GM19452 (cell line): Measurements from ENCODE around the gene DMWD.
"Not testable (repeated sequence)": the region's sequence is repeated elsewhere in the genome, so short reads cannot be mapped to it uniquely, and the experiment has no call there.

ENCODE experiments used
- ATAC-seq: cut with Tn5 transposase; IDR thresholded peaks from one replicate; pipeline ENCODE4 v1.9.1; 2021; ENCODE audit not compliant: unreplicated experiment

The DMWD gene

DNA sequence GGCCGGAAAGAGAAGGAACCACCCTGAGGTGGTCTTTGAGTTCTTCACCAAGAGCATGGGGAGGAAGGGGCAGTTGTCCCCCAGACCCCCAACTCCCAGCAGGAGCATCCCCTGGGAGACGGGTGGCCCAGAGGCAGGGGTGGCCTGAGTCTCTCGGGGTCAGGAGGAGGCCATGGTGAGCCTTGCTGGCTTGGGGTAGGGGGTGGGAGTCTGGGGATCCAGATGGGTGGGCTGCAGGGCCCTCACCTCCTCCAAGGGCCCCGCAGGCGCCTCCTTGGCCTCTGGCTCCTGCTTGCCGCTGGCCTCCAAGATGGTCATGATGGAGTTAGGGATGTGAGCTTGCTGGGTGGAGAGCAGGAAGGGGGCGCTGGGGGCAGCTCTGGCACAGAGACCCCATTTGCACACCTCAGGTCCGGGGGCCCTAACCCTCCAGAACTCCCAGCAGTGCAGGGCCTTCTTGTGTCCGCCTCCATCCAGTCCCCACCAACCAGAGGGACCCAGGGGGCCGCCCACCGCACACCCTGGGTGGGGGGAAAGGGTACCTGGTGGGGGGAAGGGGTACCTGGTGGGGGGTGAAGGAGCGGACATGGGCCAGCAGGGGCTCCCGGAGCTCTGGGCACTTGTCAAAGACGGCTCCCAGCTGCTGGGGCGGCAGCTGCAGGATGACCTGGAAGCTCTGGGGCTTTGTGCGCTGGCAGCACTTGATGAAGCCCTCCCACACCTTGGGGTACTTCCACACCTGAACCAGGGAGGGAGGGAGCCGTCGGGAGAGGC, 23.8 kb upstream of the DMWD start:
- ATAC-seq = no peak

DNA sequence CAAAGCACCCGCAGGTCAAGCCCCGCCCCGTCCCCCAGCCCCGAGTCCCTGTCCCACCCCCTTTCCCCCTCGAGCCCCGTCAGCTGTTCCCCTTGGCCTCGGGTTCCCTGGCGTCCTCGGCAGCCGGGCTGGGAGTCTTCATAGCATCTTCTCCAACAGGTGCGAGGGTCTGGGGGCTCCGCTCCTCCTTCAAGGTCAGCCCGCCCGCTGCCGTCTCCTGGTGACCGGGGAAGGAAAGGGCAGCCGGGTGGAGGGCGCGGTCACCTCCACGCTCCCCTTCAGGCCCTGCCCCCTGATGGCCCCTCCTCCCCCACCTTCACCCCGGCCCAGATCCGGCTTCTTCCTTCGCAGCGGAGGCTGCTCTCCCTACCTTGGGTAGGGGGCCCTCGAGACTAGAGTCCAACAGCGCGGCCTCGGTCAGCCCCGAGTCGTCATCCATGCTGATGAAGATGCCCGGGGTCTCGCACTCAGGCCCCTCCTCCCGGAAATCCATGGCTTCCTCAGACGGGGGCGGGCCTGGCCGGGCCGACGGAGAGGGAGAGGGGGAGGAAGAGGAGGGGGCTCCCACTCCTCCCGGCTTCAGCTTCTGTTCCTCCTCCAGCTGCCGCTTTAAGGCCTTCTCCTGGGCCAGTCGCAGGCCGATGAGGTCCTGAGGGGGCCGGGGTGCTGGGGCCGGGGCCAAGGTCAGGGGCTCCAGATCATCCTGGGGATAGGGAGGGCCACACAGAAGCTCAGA, 23.0 kb upstream of the DMWD start:
- no peak for ATAC-seq

DNA sequence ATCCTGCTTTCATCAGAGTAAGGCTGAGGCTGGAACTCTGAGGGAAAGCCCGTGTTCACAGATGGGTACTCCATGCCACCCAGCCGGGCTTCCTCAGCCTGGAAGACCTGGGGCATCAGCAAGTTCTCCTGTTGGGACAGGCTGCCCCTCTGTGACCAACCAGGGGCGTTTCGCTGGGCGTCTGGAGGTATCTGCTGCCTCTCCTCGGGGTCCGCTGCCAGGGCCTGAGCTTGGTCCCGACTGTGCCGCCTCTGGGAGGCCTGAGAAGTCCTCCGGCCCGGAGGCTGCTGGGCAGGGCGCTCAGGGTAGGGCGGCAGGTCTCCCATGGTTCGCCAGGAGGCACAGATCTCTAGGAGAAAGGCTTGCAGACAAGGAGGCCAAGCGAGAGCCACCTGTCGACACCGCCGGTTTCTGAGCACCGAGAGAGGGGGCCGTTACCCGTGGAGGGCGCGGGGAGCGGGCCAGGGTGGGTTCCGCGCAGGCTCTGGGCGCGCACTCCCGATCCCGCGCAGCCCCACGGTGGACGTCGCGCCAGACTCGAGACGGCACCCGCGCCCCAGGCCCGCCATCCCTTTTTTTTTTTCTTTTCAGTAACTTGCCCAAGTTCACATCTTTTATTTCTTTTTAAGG, 22.3 kb upstream of the DMWD start, which contains the start of gene RSPH6A:
RSPH6A (minus strand) TSS at position 458 of the 630 bp plus-strand sequence; CDS start at position 326, 132 bp downstream.
- ATAC-seq = no peak

DNA sequence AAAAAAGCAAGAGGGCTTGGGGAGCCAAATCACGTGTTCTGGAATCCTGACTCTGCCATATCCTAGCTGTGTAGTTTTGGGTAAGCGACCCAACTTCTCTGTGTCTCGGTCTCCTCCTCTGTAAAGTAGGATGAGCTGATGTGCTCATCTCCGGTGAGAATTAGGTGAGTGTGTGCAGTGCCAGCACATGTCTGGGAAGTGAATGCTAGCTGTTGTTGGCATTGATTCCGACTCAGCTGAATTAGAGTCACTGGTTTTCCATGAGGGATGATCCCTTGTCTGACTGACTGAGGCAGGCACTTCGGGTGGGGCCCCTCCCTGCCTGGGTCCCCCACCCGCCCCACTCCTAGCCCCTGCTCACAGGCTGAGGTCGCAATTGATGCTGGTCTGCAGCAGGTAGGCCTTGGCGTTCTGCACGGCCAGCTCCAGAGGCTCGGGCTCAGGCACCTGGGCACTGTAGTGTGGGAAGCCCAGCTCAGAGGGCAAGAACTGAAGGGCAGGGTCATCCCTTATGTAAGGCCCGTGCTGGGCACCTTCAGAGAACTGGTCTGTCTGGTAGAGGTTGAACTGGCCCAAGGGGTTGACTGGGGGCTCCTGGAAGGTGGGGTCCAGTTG, 21.6 kb upstream of the DMWD start:
- no peak for ATAC-seq

DNA sequence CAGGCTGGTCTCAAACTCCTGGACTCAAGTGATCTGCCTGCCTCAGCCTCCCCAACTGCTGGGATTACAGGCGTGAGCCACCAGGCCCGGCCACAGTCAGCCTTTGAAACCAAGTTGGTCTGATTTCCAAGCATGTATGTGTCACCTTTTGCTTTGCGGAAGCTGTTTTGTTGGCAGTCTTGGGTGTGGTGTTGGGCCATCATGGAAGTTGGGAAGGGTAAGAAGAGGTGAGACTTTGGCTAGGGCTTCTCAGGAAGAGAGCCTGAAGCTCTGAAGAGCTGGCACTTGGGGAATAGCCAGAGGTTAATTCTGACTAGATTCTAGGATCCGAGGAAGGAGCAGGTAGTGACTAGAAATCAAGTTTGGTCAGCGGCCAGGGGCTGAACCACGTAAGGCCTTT, 19.7 kb upstream of the DMWD start:
- no peak for ATAC-seq

DNA sequence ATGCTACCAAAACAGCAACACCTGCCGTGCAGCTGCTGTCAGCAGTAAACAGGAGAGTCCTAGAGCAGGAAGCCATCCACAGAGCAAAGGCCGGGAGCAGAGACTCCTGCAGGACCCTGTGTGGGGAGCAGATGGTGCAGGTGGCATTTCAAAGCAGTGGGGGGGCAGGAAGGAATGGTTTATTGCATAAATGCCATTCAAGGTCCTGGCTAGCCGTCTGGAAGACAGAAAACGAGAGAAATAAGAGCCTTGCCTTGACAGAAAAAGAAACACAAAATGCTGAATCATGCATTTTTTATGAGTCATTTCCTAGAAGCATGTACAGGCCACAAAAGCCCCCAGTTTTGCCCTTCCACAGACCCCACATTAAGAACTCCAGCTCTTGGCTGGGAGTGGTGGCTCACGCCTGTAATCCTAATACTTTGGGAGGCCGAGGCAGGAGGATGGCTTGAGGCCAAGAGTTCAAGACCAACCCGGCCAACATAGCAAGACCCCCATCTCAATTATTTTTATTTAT, 17.1 kb upstream of the DMWD start:
- no peak for ATAC-seq

DNA sequence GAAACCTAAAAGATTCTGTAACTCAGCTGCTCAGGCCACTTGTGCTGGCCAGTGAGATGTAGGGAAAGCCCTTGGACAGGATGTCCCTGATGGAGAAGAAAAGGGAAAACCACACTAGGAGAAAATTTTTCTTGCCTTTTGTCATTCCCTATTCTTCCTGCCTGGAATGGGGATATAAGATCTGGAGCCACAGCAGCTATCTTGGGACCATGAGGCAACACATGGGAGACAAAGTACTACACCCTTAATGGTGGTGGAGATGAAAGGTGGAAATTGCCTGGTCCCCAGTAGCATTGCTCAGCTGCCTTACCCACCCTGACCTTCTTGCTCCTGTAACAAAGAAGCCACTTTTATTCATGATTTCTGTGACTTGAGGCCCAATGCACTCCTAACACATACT, 13.1 kb upstream of the DMWD start:
- ATAC-seq = no peak

DNA sequence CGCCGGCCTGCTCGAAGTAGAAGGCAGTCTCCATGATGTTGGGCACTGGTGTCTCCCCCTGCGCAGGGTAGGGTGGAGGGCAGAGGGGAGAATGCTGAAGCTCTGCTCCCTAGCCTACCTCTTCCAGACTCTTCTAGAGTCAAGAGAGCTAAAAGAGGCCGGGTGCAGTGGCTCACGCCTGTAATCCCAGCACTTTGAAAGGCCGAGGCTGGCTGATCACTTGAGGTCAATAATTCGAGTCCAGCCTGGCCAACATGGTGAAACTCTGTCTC, 12.2 kb upstream of the DMWD start:
- ATAC-seq = no peak

DNA sequence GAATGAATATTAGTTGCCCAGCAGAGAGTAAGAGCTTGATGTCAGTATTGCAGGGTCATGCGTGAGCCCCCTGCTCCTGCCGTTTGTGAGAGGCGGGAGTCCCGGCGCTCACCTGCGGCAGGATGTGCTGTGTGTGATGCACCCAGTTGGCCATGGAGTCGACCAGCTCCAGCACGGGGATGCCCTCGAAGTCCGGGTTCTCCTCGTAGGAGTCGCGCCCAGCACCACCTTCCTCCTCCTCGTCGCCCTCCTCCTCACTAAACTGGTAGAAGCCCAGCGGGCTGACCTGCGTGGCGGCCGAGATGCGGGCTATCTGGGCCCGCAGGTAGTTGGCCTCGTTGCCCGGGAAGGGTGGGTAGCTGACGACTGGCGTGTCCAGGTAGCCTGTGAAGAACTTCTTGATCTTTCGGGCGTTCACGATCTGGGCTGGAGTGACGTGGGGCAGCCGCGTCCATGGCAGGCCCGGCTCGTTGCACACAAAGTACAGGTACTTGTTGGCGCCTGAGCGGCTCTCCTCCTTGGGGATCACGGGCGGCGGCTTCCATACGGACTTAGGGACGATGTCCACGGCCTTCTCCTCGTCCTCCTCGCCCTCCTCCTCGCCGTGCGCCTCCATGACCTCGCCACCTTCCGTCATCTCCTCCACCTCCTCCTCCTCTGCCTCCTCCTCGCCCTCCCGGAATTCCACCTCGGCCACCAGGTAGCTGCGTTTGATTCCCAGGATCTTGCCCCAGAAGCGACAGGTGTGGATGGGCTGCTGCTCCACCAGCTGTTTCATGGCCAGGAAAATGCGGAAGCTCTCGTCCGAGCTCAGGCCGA, 11.7 kb upstream of the DMWD start:
- ATAC-seq = no peak

DNA sequence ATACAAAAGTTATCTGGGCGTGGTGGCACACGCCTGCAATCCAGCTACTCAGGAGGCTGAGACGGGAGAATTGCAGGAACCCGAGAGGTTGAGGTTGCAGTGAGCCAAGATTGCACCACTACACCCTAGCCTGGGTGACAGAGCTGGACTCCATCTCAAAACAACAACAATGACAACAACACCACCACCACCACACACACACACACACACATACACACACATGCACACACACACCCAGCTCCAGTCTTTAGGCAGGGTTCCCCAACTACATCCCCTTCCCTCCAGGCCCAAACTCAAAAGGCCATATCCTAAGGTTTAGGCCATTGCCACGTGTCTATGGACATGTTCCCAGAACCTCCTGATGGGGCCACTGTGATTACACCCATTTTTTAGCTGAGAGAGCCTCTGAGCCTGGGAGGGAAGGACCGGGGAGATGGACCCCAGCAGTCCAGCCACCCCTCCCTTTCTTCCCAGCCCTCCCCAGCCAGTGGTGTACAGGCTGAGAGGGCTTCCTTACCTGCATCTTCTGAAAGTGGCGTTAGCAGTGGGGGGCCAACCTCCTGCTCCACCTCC, 9.0 kb upstream of the DMWD start:
- no peak for ATAC-seq

DNA sequence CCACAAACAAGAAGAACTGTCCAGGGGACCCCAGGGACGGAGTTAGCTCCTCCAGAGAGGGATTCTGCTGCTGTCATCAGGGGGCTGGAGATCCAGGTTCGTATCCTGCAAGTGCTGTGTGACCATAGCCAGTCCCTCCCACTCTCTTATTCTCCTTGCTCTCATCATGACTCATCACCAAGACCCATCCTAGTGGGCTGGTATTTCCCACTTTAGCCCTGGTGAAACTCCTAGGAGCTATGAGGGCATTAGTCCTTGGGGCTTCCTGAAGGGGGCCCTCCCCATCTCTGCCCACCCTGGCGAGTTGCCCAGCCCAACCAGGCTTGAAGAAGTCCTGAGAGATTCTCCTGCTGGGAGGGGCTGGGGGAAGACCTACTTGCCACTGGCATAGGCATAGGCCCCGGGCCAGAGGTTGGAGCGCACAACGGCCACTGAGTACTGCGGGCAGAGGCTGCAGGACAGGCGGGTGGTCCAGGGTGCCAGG, 7.5 kb upstream of the DMWD start:
- ATAC-seq = no peak

DNA sequence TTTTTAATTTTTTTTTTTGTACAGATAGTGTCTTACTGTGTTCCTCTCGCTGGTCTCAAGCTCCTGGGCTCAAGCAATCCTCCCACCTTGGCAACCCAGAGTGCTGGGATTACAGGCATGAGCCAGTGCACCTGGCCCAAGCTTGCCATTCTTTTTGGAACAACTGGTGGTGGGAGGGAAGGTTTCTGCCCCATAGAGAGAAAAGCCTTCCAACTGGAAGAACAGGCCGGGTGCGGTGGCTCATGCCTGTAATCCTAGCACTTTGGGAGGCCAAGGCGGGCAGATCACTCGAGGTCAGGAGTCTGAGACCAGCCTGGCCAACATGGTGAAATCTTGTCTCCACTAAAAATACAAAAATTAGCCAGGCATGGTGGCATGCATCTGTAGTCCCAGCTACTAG, 6.9 kb upstream of the DMWD start:
- not testable (repeated sequence) for ATAC-seq

DNA sequence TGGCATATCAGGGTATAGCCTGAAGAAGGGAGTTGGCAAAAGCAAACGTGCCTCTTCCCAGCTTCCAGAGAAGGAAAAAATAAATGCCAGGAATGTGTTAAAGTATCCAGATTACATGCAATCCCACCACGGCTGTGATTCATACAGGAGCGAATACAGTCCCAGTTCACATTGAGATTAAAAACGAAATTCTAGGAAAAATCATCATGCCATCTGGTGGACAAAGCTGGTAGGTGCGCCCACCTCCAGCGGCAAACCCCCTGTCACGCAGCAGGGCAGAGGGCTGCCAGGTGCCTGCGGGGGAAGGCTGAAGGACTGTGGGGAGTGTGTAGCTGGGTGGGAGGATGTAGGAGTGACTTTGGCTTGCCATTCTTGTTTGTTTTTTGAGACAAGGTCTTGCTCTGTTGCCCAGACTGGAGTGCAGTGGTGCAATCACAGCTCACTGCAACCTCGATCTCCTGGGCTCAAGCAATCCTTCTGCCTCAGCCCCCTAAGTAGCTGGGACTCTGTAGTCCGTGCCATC, 6.4 kb upstream of the DMWD start:
- ATAC-seq = no peak

DNA sequence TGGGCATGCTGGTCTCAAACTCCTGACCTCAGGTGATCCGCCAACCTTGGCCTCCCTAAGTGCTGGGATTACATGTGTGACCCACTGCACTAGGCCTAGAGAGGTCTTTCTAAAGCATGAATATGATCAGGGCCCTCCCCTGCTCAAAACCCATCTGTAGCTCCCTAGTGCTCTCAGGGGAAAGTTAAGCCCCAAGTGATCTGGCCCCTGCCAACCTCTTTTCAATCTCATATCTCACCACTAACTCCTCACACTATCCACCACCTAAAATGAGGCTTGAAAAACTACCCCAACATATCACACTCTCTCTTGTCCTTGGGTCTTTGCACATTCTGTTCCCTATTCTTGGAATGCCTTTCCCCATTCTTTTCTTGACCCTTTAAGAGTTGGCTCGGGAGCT, 2.0 kb upstream of the DMWD start:
- no peak for ATAC-seq

DNA sequence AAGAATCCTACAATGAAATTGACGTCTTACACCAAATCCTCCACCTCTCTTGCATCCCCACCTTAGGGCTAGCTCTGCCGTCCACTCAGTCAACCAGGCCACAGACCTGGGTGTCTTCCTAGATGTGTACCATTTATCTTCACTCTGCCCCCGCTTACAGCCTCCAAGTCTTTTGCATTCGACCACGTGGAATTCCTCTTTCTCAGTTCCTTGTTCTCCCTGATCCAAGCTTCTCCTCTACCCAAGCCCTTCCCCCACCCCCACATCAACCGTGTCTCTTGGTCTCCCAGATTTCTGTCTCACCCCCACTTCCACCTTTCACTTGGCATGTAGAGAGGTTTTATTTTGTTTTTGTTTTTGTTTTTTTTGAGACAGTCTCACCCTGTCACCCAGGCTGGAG, 1.2 kb upstream of the DMWD start:
- ATAC-seq = no peak

DNA sequence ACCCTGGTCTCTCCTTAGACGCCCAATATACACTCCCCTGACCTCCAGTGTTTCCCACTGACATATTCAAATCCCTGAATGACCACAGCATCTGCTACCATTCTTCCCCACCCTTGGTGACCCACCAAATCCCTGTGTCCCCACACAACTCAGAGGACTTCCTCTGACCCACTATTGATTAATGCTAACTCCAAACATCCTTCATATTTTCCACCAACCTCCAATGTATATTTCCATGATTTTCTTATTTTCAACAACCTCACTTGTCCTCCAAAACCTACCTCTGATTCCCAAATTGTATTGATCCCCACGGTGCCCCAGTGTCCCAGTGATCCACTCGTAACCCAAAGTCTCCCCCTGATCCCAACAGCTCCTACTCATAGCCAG, 526 bp upstream of the DMWD start:
- no peak for ATAC-seq

DNA sequence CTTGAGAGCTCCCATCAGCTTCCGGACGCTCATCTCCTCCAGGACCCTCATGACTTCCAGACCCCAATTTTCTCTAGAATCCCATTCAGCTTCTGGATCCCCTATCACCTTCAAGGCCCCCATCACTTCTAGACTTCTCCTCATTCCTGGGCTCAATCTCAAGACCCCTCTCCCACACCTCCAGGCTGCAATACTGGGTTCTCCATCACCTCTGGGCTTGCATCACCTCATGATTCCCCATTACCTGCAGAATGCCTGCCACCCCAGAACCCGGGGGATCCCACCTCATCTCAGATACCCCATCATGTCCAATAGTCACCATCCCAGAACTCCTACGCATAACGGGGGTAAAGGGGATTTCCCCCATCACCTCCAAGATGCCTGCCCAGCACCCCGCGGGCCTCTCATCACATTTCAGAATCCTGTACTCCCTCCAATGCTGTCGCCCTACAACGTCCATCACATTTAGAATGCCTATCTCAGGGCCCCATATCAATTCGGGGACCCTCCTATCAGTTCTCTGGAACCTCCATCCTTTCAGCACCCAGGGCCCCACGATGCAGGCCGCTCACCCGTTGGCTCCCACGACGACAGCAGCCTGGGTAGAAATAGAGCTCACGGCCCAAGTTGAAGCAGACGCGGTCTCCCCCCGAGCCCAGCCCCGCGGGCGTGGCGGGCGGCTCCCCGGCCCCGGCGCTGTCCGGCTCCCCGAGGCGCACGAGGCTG, 738 bp downstream of the DMWD start:
- ATAC-seq = no peak

DNA sequence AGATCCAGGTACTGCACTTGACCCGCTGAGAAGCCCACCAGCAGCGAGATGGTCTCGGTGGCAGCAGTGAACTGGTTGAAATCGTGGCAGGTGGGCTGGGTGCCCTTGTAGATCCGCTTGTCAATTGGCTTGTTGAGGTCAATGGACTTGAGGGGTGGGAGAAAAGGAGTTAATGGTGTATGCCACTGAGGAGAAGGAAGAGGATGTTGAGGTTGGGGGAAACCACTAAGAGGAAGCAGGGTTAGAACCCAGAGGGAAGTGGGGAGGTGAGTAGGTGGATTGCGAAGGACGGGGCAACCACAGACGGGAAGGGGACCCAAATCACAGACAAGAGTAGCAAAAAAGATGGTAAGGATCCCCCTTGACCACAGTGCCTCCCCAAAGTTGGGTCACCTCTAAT, 1.7 kb downstream of the DMWD start:
- no peak for ATAC-seq

DNA sequence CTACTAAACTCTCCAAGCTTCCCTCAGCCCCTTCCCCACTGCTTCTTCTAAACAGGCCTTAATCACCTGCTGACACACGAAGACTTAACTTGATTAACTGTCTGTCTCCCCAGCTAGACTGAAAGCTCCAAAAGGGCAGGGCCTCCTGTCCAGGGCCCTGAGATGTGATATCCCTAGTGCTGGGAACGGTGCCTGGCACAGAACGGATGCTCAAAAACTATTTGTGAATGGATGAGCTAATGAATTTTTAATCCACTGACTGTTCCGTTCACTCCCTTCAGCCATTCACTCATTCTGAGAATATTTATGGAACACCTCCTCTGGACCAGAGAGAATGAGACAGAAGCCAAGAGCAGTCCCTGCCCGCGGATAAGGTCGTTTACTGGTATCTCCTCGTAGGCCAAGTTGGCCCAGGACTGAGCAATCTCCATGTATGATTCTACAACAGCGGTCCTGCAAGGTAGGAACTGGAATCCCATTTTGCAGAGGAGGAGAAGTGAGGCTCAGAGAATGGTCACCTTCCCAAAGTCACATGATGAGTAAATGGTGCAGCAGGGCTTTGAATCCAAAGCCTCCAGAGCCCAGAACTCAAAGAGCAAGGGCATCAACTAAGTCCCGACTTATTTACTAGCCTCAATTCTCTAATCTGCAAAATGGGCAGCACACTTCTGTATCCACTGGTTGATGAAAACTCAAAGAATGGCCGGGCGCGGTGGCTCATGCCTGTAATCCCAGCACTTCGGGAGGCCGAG, 3.4 kb downstream of the DMWD start:
- ATAC-seq = no peak
